Measurements from ENCODE around the gene DSN1. TPM values are rescaled to one million over a fixed set of nuclear protein-coding genes. Genes with fewer than 3 reads are reported as not detected.

The DSN1 gene
- total RNA-seq, 1 experiment from 2014 or later = 16.3 TPM

Other genes starting within 250 kb of the DSN1 start
- not detected in 2 replicates for gene MYL9, start 232.2 kb downstream of the DSN1 start, total RNA-seq (2014; rRNA removed; shearing (Covaris generic); ENCODE audit: low replicate concordance)
- gene TGIF2, start 200.2 kb downstream of the DSN1 start, total RNA-seq (2014; rRNA removed; shearing (Covaris generic); ENCODE audit: low replicate concordance) = 21.3 and 33.7 TPM in 2 replicates
- gene RAB5IF, start 168.0 kb downstream of the DSN1 start, total RNA-seq (2014; rRNA removed; shearing (Covaris generic); ENCODE audit: low replicate concordance) = 82.1 and 89.0 TPM in 2 replicates
- 0.19 and 0.36 TPM in 2 replicates for gene SLA2, start 127.6 kb downstream of the DSN1 start, total RNA-seq (2014; rRNA removed; shearing (Covaris generic); ENCODE audit: low replicate concordance)
- gene NDRG3, start 27.7 kb downstream of the DSN1 start, total RNA-seq (2014; rRNA removed; shearing (Covaris generic); ENCODE audit: low replicate concordance) = 23.7 and 33.6 TPM in 2 replicates
- gene TLDC2, start 102.4 kb upstream of the DSN1 start, total RNA-seq (2014; rRNA removed; shearing (Covaris generic); ENCODE audit: low replicate concordance) = 0.69 TPM in 1 of 2 replicates, not detected in the other
- 26.4 and 28.7 TPM in 2 replicates for gene SAMHD1, start 177.9 kb upstream of the DSN1 start, total RNA-seq (2014; rRNA removed; shearing (Covaris generic); ENCODE audit: low replicate concordance)

All from Karpas-422 (cell line).